ENCODE results near the gene TSEN34.
"Not testable (repeated sequence)": the region's sequence is repeated elsewhere in the genome, so short reads cannot be mapped to it uniquely, and the experiment has no call there.

GRCh38 chr19:54239491-54240371 lies 48.6 kb downstream of the TSEN34 start:
- TF ChIP-seq, protein P1, sequence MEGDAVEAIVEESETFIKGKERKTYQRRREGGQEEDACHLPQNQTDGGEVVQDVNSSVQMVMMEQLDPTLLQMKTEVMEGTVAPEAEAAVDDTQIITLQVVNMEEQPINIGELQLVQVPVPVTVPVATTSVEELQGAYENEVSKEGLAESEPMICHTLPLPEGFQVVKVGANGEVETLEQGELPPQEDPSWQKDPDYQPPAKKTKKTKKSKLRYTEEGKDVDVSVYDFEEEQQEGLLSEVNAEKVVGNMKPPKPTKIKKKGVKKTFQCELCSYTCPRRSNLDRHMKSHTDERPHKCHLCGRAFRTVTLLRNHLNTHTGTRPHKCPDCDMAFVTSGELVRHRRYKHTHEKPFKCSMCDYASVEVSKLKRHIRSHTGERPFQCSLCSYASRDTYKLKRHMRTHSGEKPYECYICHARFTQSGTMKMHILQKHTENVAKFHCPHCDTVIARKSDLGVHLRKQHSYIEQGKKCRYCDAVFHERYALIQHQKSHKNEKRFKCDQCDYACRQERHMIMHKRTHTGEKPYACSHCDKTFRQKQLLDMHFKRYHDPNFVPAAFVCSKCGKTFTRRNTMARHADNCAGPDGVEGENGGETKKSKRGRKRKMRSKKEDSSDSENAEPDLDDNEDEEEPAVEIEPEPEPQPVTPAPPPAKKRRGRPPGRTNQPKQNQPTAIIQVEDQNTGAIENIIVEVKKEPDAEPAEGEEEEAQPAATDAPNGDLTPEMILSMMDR (IDR thresholded peaks at IDR 0.05; ENCODE audit: low read depth, low read length): not testable (repeated sequence)
- TF ChIP-seq EZH2phosphoT487 (IDR thresholded peaks at IDR 0.05; ENCODE audit: low read depth): not testable (repeated sequence)

Measured in OCI-LY3 (cell line).